Measurements from ENCODE around the gene SH3RF3.

SH3RF3 gene

DNA sequence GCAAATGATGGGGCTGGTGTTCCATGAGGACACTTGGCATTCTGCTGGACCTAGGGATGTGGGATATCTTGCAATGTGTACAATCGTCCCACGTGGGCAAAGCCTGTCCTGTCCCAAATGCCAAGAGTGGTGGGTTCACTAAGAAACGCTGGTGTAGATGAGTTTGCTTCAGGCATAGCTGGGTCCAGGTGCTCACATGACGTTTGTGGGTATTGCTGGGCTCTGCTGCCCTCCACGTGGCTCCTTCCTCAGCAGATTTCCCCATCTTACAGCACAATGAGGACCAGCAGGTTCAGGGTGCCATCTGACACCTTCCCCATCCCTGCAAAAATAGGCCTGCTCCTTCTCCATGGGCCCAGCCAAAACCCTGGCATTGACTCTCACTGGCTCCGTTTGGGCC is 378.8 kb downstream of the SH3RF3 start:
- TF ChIP-seq, protein P1, sequence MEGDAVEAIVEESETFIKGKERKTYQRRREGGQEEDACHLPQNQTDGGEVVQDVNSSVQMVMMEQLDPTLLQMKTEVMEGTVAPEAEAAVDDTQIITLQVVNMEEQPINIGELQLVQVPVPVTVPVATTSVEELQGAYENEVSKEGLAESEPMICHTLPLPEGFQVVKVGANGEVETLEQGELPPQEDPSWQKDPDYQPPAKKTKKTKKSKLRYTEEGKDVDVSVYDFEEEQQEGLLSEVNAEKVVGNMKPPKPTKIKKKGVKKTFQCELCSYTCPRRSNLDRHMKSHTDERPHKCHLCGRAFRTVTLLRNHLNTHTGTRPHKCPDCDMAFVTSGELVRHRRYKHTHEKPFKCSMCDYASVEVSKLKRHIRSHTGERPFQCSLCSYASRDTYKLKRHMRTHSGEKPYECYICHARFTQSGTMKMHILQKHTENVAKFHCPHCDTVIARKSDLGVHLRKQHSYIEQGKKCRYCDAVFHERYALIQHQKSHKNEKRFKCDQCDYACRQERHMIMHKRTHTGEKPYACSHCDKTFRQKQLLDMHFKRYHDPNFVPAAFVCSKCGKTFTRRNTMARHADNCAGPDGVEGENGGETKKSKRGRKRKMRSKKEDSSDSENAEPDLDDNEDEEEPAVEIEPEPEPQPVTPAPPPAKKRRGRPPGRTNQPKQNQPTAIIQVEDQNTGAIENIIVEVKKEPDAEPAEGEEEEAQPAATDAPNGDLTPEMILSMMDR (conservative IDR thresholded peaks at IDR 0.05): no peak
- no peak overlapping the region for H3K27ac ChIP-seq

- TF ChIP-seq, protein P1 (conservative IDR thresholded peaks at IDR 0.05): no peak
- H3K27ac ChIP-seq: no peak overlapping the region
Measured at GRCh38 chr2:109508556-109508955, 379.6 kb downstream of the SH3RF3 start.

GRCh38 chr2:109510136-109511028 is 381.4 kb downstream of the SH3RF3 start:
- TF ChIP-seq, protein P1 (conservative IDR thresholded peaks at IDR 0.05): peak; percentile 94
- no peak overlapping the region for H3K27ac ChIP-seq

- TF ChIP-seq, protein P1 (conservative IDR thresholded peaks at IDR 0.05): no peak
- H3K27ac ChIP-seq: no peak overlapping the region
Measured at GRCh38 chr2:109511168-109511567, 382.2 kb downstream of the SH3RF3 start.

GRCh38 chr2:109512076-109512475 is 383.1 kb downstream of the SH3RF3 start:
- TF ChIP-seq, protein P1 (conservative IDR thresholded peaks at IDR 0.05): no peak

GRCh38 chr2:109513230-109513629 is 384.2 kb downstream of the SH3RF3 start:
- H3K27ac ChIP-seq: no peak overlapping the region
- TF ChIP-seq, protein P1 (conservative IDR thresholded peaks at IDR 0.05): no peak

More at GRCh38 chr2:109512076-109512475, 383.1 kb downstream of the SH3RF3 start:
- H3K27ac ChIP-seq: no peak overlapping the region

GRCh38 chr2:109513749-109514588 is 385.0 kb downstream of the SH3RF3 start:
- H3K27ac ChIP-seq: no peak overlapping the region

More at GRCh38 chr2:109513749-109514588, 385.0 kb downstream of the SH3RF3 start:
- TF ChIP-seq, protein P1 (conservative IDR thresholded peaks at IDR 0.05): no peak
